Measurements from ENCODE around the gene ITGAX. TPM values are rescaled to one million over a fixed set of nuclear protein-coding genes. Genes with fewer than 3 reads are reported as not detected.

The ITGAX gene
- total and polyA plus RNA-seq, 2 of the 8 experiments (the other 6 are each of a cell fraction or from before 2014, with no cell fraction given), result 0.30 TPM; not detected in 1

GRCh38 chr16:31362476-31363405 is 7.8 kb downstream of the ITGAX start:
- H2BK15ac ChIP-seq (ENCODE audit: low read length), result no peak overlapping the region
- H3K14ac ChIP-seq (ENCODE audit: insufficient read length), result no peak overlapping the region
- no peaks in the 10 kb centered on the region for H3K4me1 ChIP-seq (replicated peaks in 1 of 4; ENCODE audit: control insufficient read depth in 3 of 4, insufficient read depth in 4 of 4, low read length in 3 of 4)
- WGBS, 2 experiments (ENCODE audit: extremely low coverage in 1 of 2, insufficient coverage in 1 of 2, insufficient read length in 1 of 2, insufficient replicate concordance in 2 of 2, low coverage in 1 of 2, low lambda C conversion rate in 2 of 2, missing lambda C conversion rate in 1 of 2), result 89% methylated on average over 21 of the region's 26 CpGs; no CpG with 5 or more reads in 1 of the 2 experiments
- no peak for FAIRE-seq
- H3K18ac ChIP-seq (ENCODE audit: extremely low read depth, low read length), result no peak overlapping the region
- no peak overlapping the region for H3K4me2 ChIP-seq (ENCODE audit: insufficient read depth in 1 of 2, low read depth in 2 of 2, low read length in 2 of 2)
- H2BK20ac ChIP-seq (ENCODE audit: low read length), result no peak overlapping the region
- H4K8ac ChIP-seq (ENCODE audit: extremely low read depth, insufficient read depth, low read length), result no peak overlapping the region; the same call in 1 of the 2 replicates
- no peak overlapping the region for H4K5ac ChIP-seq (ENCODE audit: insufficient read length, low read depth, low read length)
- no peaks in the 10 kb centered on the region; a peak in 1 of 7 replicates for H3K27me3 ChIP-seq (replicated peaks in 1 of 4; ENCODE audit: control insufficient read depth in 3 of 4, extremely low read depth in 1 of 4, insufficient read depth in 3 of 4, low read length in 3 of 4)
- no peaks in the 10 kb centered on the region for H3K9me3 ChIP-seq (ENCODE audit: insufficient read depth in 2 of 2, low read depth in 1 of 2, low read length in 1 of 2)
- no peak overlapping the region for H2BK12ac ChIP-seq (ENCODE audit: low read depth, low read length)
- H2BK120ac ChIP-seq (replicated peaks; ENCODE audit: low read depth, low read length), result no peak overlapping the region
- ChIA-PET POLR2A (ENCODE audit: partially characterized antibody) (no interaction called here), CTCF (ENCODE audit: partially characterized antibody) (no interaction called here)
- no peak overlapping the region for H2AK5ac ChIP-seq (ENCODE audit: low read depth, low read length)
- H3K27ac ChIP-seq (ENCODE audit: low read depth, low read length), result no peak overlapping the region
- H3K9ac ChIP-seq (replicated peaks in 1 of 4; ENCODE audit: extremely low read depth in 1 of 4, low read depth in 3 of 4, low read length in 3 of 4), result no peak overlapping the region
- no peak overlapping the region for H3K4me3 ChIP-seq (ENCODE audit: extremely low read depth in 1 of 4, insufficient read depth in 2 of 4, low read depth in 3 of 4, low read length in 4 of 4)
- H3K79me2 ChIP-seq (ENCODE audit: control insufficient read depth in 1 of 2, insufficient read depth in 2 of 2, low read length in 2 of 2), result no peaks in the 10 kb centered on the region
- H3K79me1 ChIP-seq (ENCODE audit: low read depth, low read length), result no peaks in the 10 kb centered on the region
- DNase-seq (ENCODE audit: low read depth in 1 of 2, low spot score in 2 of 2), result no peak
- no peak overlapping the region for H3K23ac ChIP-seq (ENCODE audit: insufficient read length)
- no peak overlapping the region for H4K91ac ChIP-seq (replicated peaks; ENCODE audit: insufficient read length, low read length)
- H2BK5ac ChIP-seq (ENCODE audit: low read depth, low read length), result no peak overlapping the region
- H2AFZ ChIP-seq (ENCODE audit: low read length), result no peak overlapping the region
- no peak overlapping the region for H3K56ac ChIP-seq (replicated peaks; ENCODE audit: insufficient read length, low read depth, low read length)
- no peaks in the 10 kb centered on the region for H4K20me1 ChIP-seq (replicated peaks in 1 of 2; ENCODE audit: control insufficient read depth in 1 of 2, insufficient read depth in 2 of 2, low read length in 2 of 2)
- no peaks in the 10 kb centered on the region for H3K36me3 ChIP-seq (ENCODE audit: control insufficient read depth in 2 of 4, insufficient read depth in 4 of 4, low read length in 3 of 4)
- no peaks in the 10 kb centered on the region for H3K23me2 ChIP-seq (ENCODE audit: low read depth, low read length)
- H3K4ac ChIP-seq (replicated peaks; ENCODE audit: insufficient read length, low read depth, low read length), result no peak overlapping the region
- TF ChIP-seq PHF8 (conservative IDR thresholded peaks at IDR 0.05; ENCODE audit: low read depth, low read length), result no peak
- no peak for TF ChIP-seq CBX8 (IDR thresholded peaks at IDR 0.05; ENCODE audit: borderline replicate concordance, low read depth, low read length)
- no peak for TF ChIP-seq TEAD4 (IDR thresholded peaks at IDR 0.05; ENCODE audit: low read depth, low read length)
- no peak for TF ChIP-seq JUN (IDR thresholded peaks at IDR 0.05; ENCODE audit: low read depth, low read length)
- TF ChIP-seq BACH1 (IDR thresholded peaks at IDR 0.05; ENCODE audit: low read length), result no peak
- no peak for TF ChIP-seq CTCF (IDR thresholded peaks at IDR 0.05; ENCODE audit: control extremely low read depth in 1 of 3, insufficient read depth in 1 of 3, low read depth in 1 of 3, low read length in 3 of 3)
- no peak for TF ChIP-seq SP4 (IDR thresholded peaks at IDR 0.05; ENCODE audit: low read length)
- no peak for TF ChIP-seq SRF (IDR thresholded peaks at IDR 0.05; ENCODE audit: low read depth, low read length)
- no peak for TF ChIP-seq RXRA (IDR thresholded peaks at IDR 0.05; ENCODE audit: insufficient read depth, low read depth, low read length)
- TF ChIP-seq POLR2AphosphoS5 (IDR thresholded peaks at IDR 0.05; ENCODE audit: low read depth, low read length), result no peak

Data from H1 (cell line).